Glutamatergic neuron (in vitro differentiated cells): ENCODE results near the gene SYNE1. TPM values are rescaled to one million over a fixed set of nuclear protein-coding genes. Genes with fewer than 3 reads are reported as not detected.

ENCODE experiments used
- DNase-seq: peaks from one replicate; pipeline ENCODE4 v3.0.0; 2022
- H3K27ac Mint-ChIP-seq: one replicate; pipeline ENCODE4 v1.8.0; 2020; ENCODE audit warnings: mild to moderate bottlenecking, mixed read lengths, inconsistent platforms; ENCODE audit not compliant: unreplicated experiment
- H3K27me3 Mint-ChIP-seq: one replicate; pipeline ENCODE4 v1.8.0; 2020; ENCODE audit warnings: mild to moderate bottlenecking, moderate library complexity, mixed read lengths, inconsistent platforms; ENCODE audit not compliant: unreplicated experiment
- H3K36me3 Mint-ChIP-seq: one replicate; pipeline ENCODE4 v1.8.0; 2020; ENCODE audit warnings: mild to moderate bottlenecking, mixed read lengths, inconsistent platforms; ENCODE audit not compliant: unreplicated experiment
- H3K4me1 Mint-ChIP-seq: one replicate; pipeline ENCODE4 v1.8.0; 2020; ENCODE audit warnings: mild to moderate bottlenecking, low read depth, mixed read lengths, inconsistent platforms; ENCODE audit not compliant: unreplicated experiment
- H3K4me3 Mint-ChIP-seq: one replicate; pipeline ENCODE4 v1.8.0; 2020; ENCODE audit warnings: mild to moderate bottlenecking, mixed read lengths, inconsistent platforms; ENCODE audit not compliant: unreplicated experiment
- H3K9me3 Mint-ChIP-seq: one replicate; pipeline ENCODE4 v1.8.0; 2020; ENCODE audit warnings: mild to moderate bottlenecking, moderate library complexity, mixed read lengths, inconsistent platforms; ENCODE audit not compliant: unreplicated experiment
- total RNA-seq: library from RNA; stranded (reverse); fragmentation: NEBNext Ultra II Directional; extraction: Animal tissue kit (Norgen Biotek cat#: 25700); gene quantifications from one replicate; pipeline ENCODE4 v1.2.1, GENCODE V29; 2021; ENCODE audit not compliant: unreplicated experiment
- TF ChIP-seq, protein P1 (sequence below): fragments of 200-600 bp; sonication (generic); IDR thresholded peaks from one replicate; pipeline ENCODE4 v1.5.0; 2021; ENCODE audit not compliant: partially characterized antibody, unreplicated experiment

SYNE1 gene
- total RNA-seq, 1 donor from 2014 or later: 23.4 TPM

- Mint-ChIP-seq H3K27ac (no peak overlapping the region), H3K4me3 (no peak overlapping the region), H3K4me1 (peaks cover 3% of the 10 kb centered on the region), H3K36me3 (peaks cover 4% of the 10 kb centered on the region), H3K9me3 (no peaks in the 10 kb centered on the region), H3K27me3 (no peaks in the 10 kb centered on the region)
- TF ChIP-seq, protein P1, sequence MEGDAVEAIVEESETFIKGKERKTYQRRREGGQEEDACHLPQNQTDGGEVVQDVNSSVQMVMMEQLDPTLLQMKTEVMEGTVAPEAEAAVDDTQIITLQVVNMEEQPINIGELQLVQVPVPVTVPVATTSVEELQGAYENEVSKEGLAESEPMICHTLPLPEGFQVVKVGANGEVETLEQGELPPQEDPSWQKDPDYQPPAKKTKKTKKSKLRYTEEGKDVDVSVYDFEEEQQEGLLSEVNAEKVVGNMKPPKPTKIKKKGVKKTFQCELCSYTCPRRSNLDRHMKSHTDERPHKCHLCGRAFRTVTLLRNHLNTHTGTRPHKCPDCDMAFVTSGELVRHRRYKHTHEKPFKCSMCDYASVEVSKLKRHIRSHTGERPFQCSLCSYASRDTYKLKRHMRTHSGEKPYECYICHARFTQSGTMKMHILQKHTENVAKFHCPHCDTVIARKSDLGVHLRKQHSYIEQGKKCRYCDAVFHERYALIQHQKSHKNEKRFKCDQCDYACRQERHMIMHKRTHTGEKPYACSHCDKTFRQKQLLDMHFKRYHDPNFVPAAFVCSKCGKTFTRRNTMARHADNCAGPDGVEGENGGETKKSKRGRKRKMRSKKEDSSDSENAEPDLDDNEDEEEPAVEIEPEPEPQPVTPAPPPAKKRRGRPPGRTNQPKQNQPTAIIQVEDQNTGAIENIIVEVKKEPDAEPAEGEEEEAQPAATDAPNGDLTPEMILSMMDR: no peak
- DNase-seq: no peak
Measured at GRCh38 chr6:152170313-152170701, 466.9 kb downstream of the SYNE1 start.

DNA sequence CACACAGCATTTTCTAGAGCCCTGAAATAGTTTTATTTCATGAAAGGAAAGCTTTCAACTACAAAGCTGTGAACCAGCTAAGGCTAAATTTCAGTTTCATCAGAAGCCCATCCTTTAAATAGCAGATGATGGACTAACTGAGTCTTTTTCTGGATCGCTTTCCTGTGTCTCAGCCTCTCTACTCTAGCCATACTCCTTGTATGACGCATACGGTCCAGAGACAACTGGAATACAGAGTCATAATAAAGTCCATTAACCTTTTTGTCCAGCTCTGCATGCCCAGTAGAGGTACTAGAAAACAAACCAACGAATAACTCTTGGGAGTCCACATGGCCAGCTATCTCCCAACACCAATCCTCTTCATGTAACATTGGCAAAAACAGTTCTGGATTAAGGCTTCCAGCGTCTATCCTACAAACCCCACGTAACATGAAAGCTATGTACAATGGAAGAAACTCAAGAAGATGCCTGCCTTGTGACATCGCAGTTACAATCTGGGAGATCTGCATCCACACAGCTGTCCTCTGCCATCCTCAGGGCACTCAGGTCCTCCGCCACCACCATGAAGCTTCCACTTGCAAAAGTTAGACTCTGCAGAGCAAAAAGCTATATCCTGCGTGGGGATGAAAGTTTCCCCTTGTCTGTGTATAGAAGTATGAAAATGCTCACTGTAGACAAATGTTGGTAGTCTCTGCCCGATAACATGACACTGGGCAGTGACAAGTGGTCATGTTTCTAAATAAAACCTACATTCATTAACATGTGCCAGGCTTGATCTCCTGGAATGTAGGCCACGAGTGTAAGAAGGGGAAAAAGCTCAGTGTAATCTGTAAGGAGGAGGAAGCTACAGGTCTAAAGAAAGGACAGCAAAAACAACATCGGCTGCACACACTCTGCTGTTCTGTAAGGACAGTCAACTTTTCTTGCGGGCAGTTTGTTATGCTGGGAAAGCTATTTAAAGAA lies 469.2 kb downstream of the SYNE1 start:
- no peaks in the 10 kb centered on the region for H3K4me1 Mint-ChIP-seq

DNA sequence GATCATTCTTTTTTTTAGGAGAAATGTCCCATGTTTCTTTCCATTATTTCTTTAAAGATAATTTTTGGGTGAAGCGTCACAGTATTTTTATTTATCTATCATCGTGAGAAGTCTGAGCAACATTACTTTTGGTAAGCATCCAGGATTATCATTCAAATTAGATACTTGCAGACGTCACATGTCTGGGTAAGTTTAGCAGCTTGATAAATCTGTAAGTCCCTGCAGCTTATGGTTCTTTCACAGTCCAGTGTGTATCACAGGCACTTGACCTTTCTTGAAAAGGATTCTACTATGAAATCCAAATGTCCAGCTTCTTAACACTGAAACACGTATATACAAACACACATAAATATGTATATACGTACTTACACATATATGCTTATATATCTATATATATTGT lies 470.3 kb downstream of the SYNE1 start:
- H3K4me3 Mint-ChIP-seq: no peak overlapping the region
- no peak for DNase-seq
- H3K9me3 Mint-ChIP-seq: no peaks in the 10 kb centered on the region
- no peaks in the 10 kb centered on the region for H3K27me3 Mint-ChIP-seq
- H3K36me3 Mint-ChIP-seq: peaks cover 4% of the 10 kb centered on the region
- no peak overlapping the region for H3K27ac Mint-ChIP-seq
- H3K4me1 Mint-ChIP-seq: no peaks in the 10 kb centered on the region
- TF ChIP-seq, protein P1: no peak

More for the DNA sequence above, 469.2 kb downstream of the SYNE1 start:
- no peaks in the 10 kb centered on the region for H3K9me3 Mint-ChIP-seq
- H3K27ac Mint-ChIP-seq: no peak overlapping the region
- no peak overlapping the region for H3K4me3 Mint-ChIP-seq
- TF ChIP-seq, protein P1: no peak
- no peak for DNase-seq
- H3K36me3 Mint-ChIP-seq: peaks cover 4% of the 10 kb centered on the region
- H3K27me3 Mint-ChIP-seq: no peaks in the 10 kb centered on the region

DNA sequence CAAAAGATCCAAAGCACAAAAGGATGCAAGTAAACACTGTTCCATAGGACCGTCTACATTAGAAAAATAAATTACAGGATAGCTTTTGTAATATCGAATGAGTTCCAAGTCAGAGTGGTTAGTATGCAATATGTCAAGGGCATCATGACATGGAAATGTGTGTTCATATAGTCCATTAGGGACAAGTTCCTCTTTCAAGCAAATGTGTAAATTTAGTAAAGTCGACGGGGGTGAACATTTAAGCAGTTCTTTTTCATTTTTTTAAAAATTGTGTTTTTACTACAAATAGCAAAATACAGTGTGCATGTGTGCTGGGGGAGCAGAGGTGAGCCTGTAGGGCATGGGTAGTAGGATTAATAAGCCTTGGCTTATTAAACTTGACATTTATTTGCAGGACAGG lies 470.7 kb downstream of the SYNE1 start:
- TF ChIP-seq, protein P1: no peak
- H3K4me1 Mint-ChIP-seq: no peaks in the 10 kb centered on the region
- DNase-seq: no peak
- H3K4me3 Mint-ChIP-seq: no peak overlapping the region
- no peaks in the 10 kb centered on the region for H3K27me3 Mint-ChIP-seq
- H3K9me3 Mint-ChIP-seq: no peaks in the 10 kb centered on the region
- peaks cover 4% of the 10 kb centered on the region for H3K36me3 Mint-ChIP-seq
- H3K27ac Mint-ChIP-seq: no peak overlapping the region

GRCh38 chr6:152164957-152165356 lies 472.2 kb downstream of the SYNE1 start:
- no peak overlapping the region for H3K27ac Mint-ChIP-seq
- DNase-seq: no peak
- no peak overlapping the region for H3K4me3 Mint-ChIP-seq
- H3K27me3 Mint-ChIP-seq: no peaks in the 10 kb centered on the region
- TF ChIP-seq, protein P1: no peak
- no peaks in the 10 kb centered on the region for H3K36me3 Mint-ChIP-seq
- no peaks in the 10 kb centered on the region for H3K9me3 Mint-ChIP-seq
- no peaks in the 10 kb centered on the region for H3K4me1 Mint-ChIP-seq
